PC-9 (cell line): ENCODE data around the gene DCLRE1C. TPM values are rescaled to one million over a fixed set of nuclear protein-coding genes. Genes with fewer than 3 reads are reported as not detected.

Experiments
- BruUV-seq: library from RNA; stranded (reverse); fragments of 400-500 nt; replicated peaks from 2 replicates; lab custom pipeline; 2021; lab: Mats Ljungman, UMichigan
- CTCF ChIA-PET: fragments of 300-600 bp; sonication (Branson Sonifier 250); formaldehyde crosslinking; loops from one replicate; lab custom pipeline; 2022; ENCODE audit warnings: antibody characterized with exemption; lab: Charles Lee
- POLR2A ChIA-PET: fragments of 300-600 bp; sonication (Branson Sonifier 250); formaldehyde crosslinking; loops from one replicate; lab custom pipeline; 2022; ENCODE audit warnings: antibody characterized with exemption; ENCODE audit not compliant: unreplicated experiment; lab: Charles Lee
- DNase-seq, 2 experiments: peaks; one replicate each; pipeline versions ENCODE4 v3.0.0 to v3.0.0-alpha.2; 2015 to 2022; ENCODE audit warnings: mixed read lengths in 1 of 2
- H2AFZ ChIP-seq: fragments of 200-600 bp; sonication (generic); 2 replicates; pipeline ENCODE4 v1.8.1; 2017; ENCODE audit warnings: antibody characterized with exemption
- H3F3A ChIP-seq: fragments of 200-600 bp; sonication (generic); 2 replicates; pipeline ENCODE4 v1.8.1; 2017; ENCODE audit warnings: antibody characterized with exemption, mild to moderate bottlenecking, low read depth; ENCODE audit not compliant: insufficient read depth
- H3K27ac ChIP-seq: fragments of 200-600 bp; sonication (generic); 2 replicates; pipeline ENCODE4 v1.6.1; 2016; ENCODE audit warnings: mixed run types
- H3K27me3 ChIP-seq: fragments of 200-600 bp; sonication (generic); 2 replicates; pipeline ENCODE4 v1.6.1; 2016; ENCODE audit warnings: low read depth, mixed run types; ENCODE audit not compliant: insufficient read depth
- H3K36me3 ChIP-seq: fragments of 200-600 bp; sonication (generic); 2 replicates; pipeline ENCODE4 v1.6.1; 2016; ENCODE audit warnings: low read depth, mixed run types
- H3K4me1 ChIP-seq: fragments of 200-600 bp; sonication (generic); replicated peaks from 2 replicates; pipeline ENCODE4 v1.6.1; 2016; ENCODE audit warnings: mixed run types; ENCODE audit not compliant: insufficient read depth
- H3K4me2 ChIP-seq: fragments of 200-600 bp; sonication (generic); 2 replicates; pipeline ENCODE4 v1.6.1; 2017; ENCODE audit warnings: mixed run types
- H3K4me3 ChIP-seq: fragments of 200-600 bp; sonication (generic); 2 replicates; pipeline ENCODE4 v1.6.1; 2016; ENCODE audit warnings: mixed run types
- H3K79me2 ChIP-seq: fragments of 200-600 bp; sonication (generic); 2 replicates; pipeline ENCODE4 v1.6.1; 2017; ENCODE audit warnings: low read depth, mixed run types
- H3K9me2 ChIP-seq: fragments of 200-600 bp; sonication (generic); 2 replicates; pipeline ENCODE4 v1.8.1; 2017; ENCODE audit warnings: mild to moderate bottlenecking; ENCODE audit not compliant: insufficient read depth
- H3K9me3 ChIP-seq: fragments of 200-600 bp; sonication (generic); 2 replicates; pipeline ENCODE4 v1.8.1; 2016; ENCODE audit warnings: low read depth; ENCODE audit not compliant: insufficient read depth
- H4K20me1 ChIP-seq: fragments of 200-600 bp; sonication (generic); 2 replicates; pipeline ENCODE4 v1.8.1; 2017; ENCODE audit not compliant: insufficient read depth
- CTCF ChIP-seq: fragments of 200-600 bp; sonication (generic); conservative IDR thresholded peaks from 2 replicates; pipeline ENCODE4 v1.6.1; 2017; ENCODE audit warnings: mixed run types, antibody characterized with exemption, mild to moderate bottlenecking, moderate library complexity
- EZH2 ChIP-seq: fragments of 200-600 bp; sonication (generic); IDR thresholded peaks from 2 replicates; pipeline ENCODE4 v1.8.0; 2017; ENCODE audit warnings: antibody characterized with exemption, low read depth
- intact Hi-C: fragments of 100-400 bp; cut with micrococcal nuclease; formaldehyde crosslinking; loops from one replicate; pipeline ENCODE4 v1.10.0; 2022; ENCODE audit not compliant: unreplicated experiment
- total RNA-seq: library from RNA; stranded (reverse); gene quantifications from 2 replicates; pipeline ENCODE4 v1.2.3, GENCODE V29; 2021

The DCLRE1C gene
- total RNA-seq, 1 experiment from 2014 or later, result 14.0 TPM

DNA sequence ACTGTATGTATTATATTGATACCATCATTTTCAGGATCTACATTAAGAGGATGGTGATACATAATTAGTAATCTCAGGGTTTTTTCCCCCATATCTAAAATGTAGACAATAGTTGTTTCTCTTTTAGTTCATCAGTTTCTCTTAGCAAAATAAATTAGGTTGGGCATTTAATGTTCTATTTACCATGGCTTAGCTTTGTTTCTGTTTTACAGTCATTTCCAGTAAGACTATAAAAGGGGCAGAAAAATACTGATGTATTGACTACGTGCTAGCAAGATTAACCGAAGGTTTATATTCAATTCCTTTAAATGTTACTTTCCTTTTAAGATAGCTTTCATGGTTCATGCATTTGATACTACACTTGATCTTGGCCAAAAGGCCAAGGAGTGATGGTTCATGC is 49.0 kb downstream of the DCLRE1C start:
- H3K79me2 ChIP-seq, result no peaks in the 10 kb centered on the region
- no peaks in the 10 kb centered on the region for H3K4me1 ChIP-seq
- H3K4me3 ChIP-seq, result no peak overlapping the region
- intact Hi-C loops, result no loop called here
- H2AFZ ChIP-seq, result no peak overlapping the region
- H4K20me1 ChIP-seq, result no peaks in the 10 kb centered on the region
- no peak overlapping the region for H3K4me2 ChIP-seq
- ChIA-PET CTCF (no interaction called here), POLR2A (no interaction called here)
- no TSS peak for BruUV-seq
- TF ChIP-seq EZH2 (no peak), CTCF (no peak)
- no peaks in the 10 kb centered on the region for H3K9me2 ChIP-seq
- no peak for DNase-seq
- no peaks in the 10 kb centered on the region for H3K27me3 ChIP-seq
- H3K36me3 ChIP-seq, result peaks cover 29% of the 10 kb centered on the region
- H3K27ac ChIP-seq, result no peak overlapping the region
- H3K9me3 ChIP-seq, result no peaks in the 10 kb centered on the region
- no peaks in the 10 kb centered on the region for H3F3A ChIP-seq

DNA sequence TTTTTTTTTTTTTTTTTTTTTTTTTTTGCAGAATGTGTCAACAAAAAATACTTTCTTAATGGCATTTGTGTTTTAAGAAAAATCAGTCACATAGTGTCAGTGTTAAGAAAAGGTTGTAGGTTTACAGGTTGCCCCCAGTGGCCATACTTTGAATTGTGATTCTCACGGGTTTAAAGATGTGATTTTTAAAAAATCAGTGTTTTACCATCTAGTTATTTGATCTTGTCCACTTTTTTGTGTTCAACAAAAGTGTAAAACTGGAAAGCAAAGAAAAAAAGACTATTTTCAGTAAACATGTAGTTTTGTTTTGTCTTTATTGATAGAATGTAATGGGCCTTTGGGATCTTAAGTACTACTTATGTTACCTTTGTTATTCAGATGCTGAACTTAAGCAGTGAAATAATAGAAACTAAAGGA is 49.6 kb downstream of the DCLRE1C start:
- intact Hi-C loops, result no loop called here
- H2AFZ ChIP-seq, result no peak overlapping the region
- BruUV-seq, result no TSS peak
- H3K79me2 ChIP-seq, result no peaks in the 10 kb centered on the region
- no peaks in the 10 kb centered on the region for H4K20me1 ChIP-seq
- H3F3A ChIP-seq, result no peaks in the 10 kb centered on the region
- ChIA-PET CTCF (no interaction called here), POLR2A (no interaction called here)
- no peak for TF ChIP-seq EZH2
- peak; percentile 57 for TF ChIP-seq CTCF
- no peak overlapping the region for H3K4me3 ChIP-seq
- H3K27ac ChIP-seq, result no peak overlapping the region
- no peaks in the 10 kb centered on the region for H3K9me2 ChIP-seq
- peaks cover 29% of the 10 kb centered on the region for H3K36me3 ChIP-seq
- no peaks in the 10 kb centered on the region for H3K27me3 ChIP-seq
- no peaks in the 10 kb centered on the region for H3K9me3 ChIP-seq
- DNase-seq, result peak in 1 of 2 experiments; percentile 6
- no peaks in the 10 kb centered on the region for H3K4me1 ChIP-seq
- no peak overlapping the region for H3K4me2 ChIP-seq

GRCh38 chr10:14891151-14891550 is 62.7 kb downstream of the DCLRE1C start:
- intact Hi-C loops, result no loop called here
- Histone ChIP-seq H3K4me1 (no peaks in the 10 kb centered on the region), H3K27ac (no peak overlapping the region), H3K36me3 (no peaks in the 10 kb centered on the region), H3K4me3 (no peak overlapping the region), H3F3A (no peaks in the 10 kb centered on the region), H4K20me1 (no peaks in the 10 kb centered on the region), H3K79me2 (peaks cover 55% of the 10 kb centered on the region), H3K27me3 (no peaks in the 10 kb centered on the region), H2AFZ (no peak overlapping the region), H3K9me2 (no peaks in the 10 kb centered on the region), H3K9me3 (no peaks in the 10 kb centered on the region), H3K4me2 (no peak overlapping the region)
- BruUV-seq, result no TSS peak
- ChIA-PET POLR2A (no interaction called here), CTCF (no interaction called here)
- no peak for DNase-seq
- TF ChIP-seq EZH2 (no peak), CTCF (no peak)
